HFFc6 (cell line): ENCODE measurements around the gene EXTL1. TPM values are rescaled to one million over a fixed set of nuclear protein-coding genes. Genes with fewer than 3 reads are reported as not detected.

Experiments
- DNase-seq: peaks from one replicate; pipeline ENCODE4 v3.0.0-alpha.2; 2018
- H3K27ac Mint-ChIP-seq: 2 replicates; pipeline ENCODE4 v1.8.0; 2020; ENCODE audit warnings: mild to moderate bottlenecking, mixed read lengths
- H3K27me3 Mint-ChIP-seq: 2 replicates; pipeline ENCODE4 v1.8.0; 2021; ENCODE audit warnings: mild to moderate bottlenecking, moderate library complexity, mixed read lengths; ENCODE audit not compliant: insufficient read depth
- H3K36me3 Mint-ChIP-seq: 2 replicates; pipeline ENCODE4 v1.8.0; 2021; ENCODE audit warnings: low read depth, mixed read lengths
- H3K4me1 Mint-ChIP-seq: 2 replicates; pipeline ENCODE4 v1.8.0; 2020; ENCODE audit warnings: low read depth, mixed read lengths
- H3K4me3 Mint-ChIP-seq: 2 replicates; pipeline ENCODE4 v1.8.0; 2020; ENCODE audit warnings: mild to moderate bottlenecking, moderate library complexity, mixed read lengths
- H3K9me3 Mint-ChIP-seq: 2 replicates; pipeline ENCODE4 v1.8.0; 2020; ENCODE audit warnings: mild to moderate bottlenecking, mixed read lengths
- total RNA-seq, 6 experiments: library from RNA; stranded (reverse); fragmentation: NEBNext Ultra II Directional; extraction: Animal tissue kit (Norgen Biotek cat#: 25700); gene quantifications; 2 replicates in 1 of 6; 3 replicates in 5 of 6; pipeline ENCODE4 v1.2.3, GENCODE V29; 2021
- TF ChIP-seq, protein P1 (sequence below): fragments of 200-600 bp; sonication (generic); IDR thresholded peaks from 2 replicates; pipeline ENCODE4 v1.5.0; 2021; ENCODE audit warnings: antibody characterized with exemption, mild to moderate bottlenecking

EXTL1 gene
- total RNA-seq, 6 experiments from 2014 or later, result 8.1 to 22.9 (median 9.4) TPM

DNA sequence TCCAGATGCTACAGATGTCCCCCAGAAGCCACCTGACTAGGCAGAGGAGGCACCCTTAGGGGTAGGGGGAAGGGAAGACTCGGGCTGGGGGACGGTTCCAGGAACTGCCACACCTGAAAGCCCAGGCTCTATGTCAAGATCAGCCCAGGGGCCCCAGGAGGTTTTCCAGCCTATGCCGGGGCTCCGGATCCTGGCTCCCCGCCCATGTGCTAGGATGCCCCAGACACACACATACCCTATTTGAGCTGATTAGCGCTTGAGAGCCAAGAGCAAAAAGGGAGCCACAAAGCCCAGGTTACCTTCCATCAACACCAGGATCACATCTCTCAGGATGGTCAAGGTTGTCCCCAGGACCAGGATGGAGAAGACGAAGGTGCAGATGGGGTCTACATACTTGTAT lies 19.8 kb downstream of the EXTL1 start:
- Mint-ChIP-seq H3K4me3 (no peak overlapping the region), H3K36me3 (no peaks in the 10 kb centered on the region), H3K9me3 (no peaks in the 10 kb centered on the region), H3K27me3 (peaks cover 44% of the 10 kb centered on the region), H3K4me1 (peaks cover 4% of the 10 kb centered on the region), H3K27ac (no peak overlapping the region)
- DNase-seq, result no peak
- TF ChIP-seq, protein P1, sequence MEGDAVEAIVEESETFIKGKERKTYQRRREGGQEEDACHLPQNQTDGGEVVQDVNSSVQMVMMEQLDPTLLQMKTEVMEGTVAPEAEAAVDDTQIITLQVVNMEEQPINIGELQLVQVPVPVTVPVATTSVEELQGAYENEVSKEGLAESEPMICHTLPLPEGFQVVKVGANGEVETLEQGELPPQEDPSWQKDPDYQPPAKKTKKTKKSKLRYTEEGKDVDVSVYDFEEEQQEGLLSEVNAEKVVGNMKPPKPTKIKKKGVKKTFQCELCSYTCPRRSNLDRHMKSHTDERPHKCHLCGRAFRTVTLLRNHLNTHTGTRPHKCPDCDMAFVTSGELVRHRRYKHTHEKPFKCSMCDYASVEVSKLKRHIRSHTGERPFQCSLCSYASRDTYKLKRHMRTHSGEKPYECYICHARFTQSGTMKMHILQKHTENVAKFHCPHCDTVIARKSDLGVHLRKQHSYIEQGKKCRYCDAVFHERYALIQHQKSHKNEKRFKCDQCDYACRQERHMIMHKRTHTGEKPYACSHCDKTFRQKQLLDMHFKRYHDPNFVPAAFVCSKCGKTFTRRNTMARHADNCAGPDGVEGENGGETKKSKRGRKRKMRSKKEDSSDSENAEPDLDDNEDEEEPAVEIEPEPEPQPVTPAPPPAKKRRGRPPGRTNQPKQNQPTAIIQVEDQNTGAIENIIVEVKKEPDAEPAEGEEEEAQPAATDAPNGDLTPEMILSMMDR, result no peak

DNA sequence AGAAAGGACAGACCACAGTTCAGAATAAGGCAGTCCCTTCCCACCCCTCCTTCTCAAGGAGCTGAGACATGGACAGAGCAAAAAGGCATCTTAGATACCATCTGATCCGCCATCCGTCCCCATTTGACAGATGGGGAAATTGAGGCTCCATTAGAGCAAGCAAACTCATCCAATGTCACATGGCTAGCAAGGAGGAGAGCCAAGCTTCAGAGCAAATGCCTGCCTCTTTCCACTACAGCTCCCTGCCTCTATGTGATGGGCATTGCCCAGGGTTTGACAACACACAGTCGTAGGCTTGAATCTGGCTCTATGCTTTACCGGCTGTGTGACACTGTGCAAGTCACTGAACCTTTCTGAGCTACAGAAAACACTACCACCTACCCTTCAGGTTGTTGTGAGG lies 20.4 kb downstream of the EXTL1 start:
- Mint-ChIP-seq H3K9me3 (no peaks in the 10 kb centered on the region), H3K4me1 (no peaks in the 10 kb centered on the region), H3K27ac (no peak overlapping the region), H3K36me3 (no peaks in the 10 kb centered on the region), H3K4me3 (no peak overlapping the region), H3K27me3 (peaks cover 50% of the 10 kb centered on the region)
- no peak for DNase-seq
- TF ChIP-seq, protein P1, result no peak

DNA sequence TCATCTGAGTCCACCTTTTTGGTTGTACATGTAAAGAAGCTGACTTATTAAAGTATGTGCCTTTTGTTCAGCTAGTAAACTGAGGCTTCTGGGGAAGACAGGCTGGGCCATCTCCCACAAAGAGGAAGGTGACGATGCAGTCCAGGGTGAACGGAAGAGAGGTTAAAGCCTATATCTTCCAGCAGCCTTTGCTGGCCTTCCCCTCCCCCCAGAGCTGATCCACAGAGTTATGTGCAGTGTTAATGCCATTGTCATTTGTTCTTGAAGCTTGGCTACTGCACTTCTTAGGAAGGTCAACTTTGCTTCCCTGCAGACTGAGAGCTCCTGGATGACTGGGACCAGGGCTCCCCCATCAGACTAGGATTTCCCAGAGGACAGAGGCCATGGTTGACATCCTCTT lies 22.2 kb downstream of the EXTL1 start:
- Mint-ChIP-seq H3K36me3 (no peaks in the 10 kb centered on the region), H3K27ac (no peak overlapping the region), H3K9me3 (no peaks in the 10 kb centered on the region), H3K4me3 (no peak overlapping the region), H3K4me1 (no peaks in the 10 kb centered on the region), H3K27me3 (peaks cover 55% of the 10 kb centered on the region)
- DNase-seq, result no peak
- TF ChIP-seq, protein P1, result no peak

DNA sequence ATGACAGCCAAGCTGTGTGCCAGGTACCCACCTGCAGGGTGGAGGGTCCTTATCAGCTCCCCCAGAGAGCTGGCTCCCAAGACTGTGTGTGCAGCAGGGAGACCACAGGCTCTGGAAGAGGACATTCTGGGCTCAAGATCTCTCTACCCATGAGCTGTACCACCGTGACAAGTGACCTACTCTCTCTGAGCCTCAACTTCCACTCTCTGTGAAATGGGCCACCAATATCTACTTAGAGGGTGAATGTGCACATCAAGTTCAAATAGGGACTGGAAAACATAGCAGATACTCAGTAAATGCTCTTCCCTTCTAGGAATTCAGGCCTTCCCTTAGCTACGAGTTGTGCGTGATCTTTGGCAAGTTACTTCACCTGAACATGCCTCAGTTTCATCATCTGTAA lies 22.8 kb downstream of the EXTL1 start:
- TF ChIP-seq, protein P1, result no peak

DNA sequence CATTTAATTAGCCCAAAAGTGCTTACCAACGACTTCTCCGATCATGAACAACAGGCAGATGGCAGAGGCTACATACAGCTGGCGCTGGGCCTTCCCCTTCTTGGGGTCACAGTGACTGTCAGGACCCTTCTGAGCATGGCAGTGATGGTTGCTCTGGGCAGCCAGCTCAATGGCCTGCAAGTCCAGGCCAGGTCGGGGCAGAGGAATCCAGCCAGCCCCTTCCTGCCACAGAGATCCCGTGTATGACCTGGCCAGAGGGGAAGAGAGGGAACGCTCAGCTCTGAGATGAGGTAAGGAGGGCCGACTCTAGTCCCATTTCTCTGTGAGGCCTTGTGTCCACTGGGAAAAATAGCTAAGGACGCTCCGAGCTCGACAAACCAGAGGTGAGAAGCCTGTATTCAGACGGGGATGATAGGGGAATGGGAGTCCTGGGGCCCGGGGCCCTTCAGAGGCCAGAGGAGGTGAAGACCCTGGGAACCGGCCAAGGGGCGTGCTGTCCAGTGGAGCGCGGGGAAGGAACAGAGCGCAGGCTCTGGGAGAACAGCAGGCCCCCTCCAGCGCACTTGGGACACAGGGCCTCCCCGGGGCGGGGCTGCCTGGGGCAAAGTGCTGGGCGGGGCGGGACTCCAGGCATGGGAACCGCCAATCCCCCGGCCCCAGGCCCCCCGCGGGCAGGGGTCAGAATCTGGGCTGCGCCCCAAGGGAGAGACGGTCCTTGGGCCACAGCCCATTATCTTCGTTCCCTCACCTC lies 23.6 kb downstream of the EXTL1 start:
- DNase-seq, result no peak
- H3K27me3 Mint-ChIP-seq, result peaks cover 57% of the 10 kb centered on the region
- no peak overlapping the region for H3K27ac Mint-ChIP-seq
- H3K36me3 Mint-ChIP-seq, result no peaks in the 10 kb centered on the region
- no peaks in the 10 kb centered on the region for H3K9me3 Mint-ChIP-seq
- TF ChIP-seq, protein P1, result no peak
- no peaks in the 10 kb centered on the region for H3K4me1 Mint-ChIP-seq
- H3K4me3 Mint-ChIP-seq, result no peak overlapping the region

More for the DNA sequence above, 22.8 kb downstream of the EXTL1 start:
- Mint-ChIP-seq H3K27ac (no peak overlapping the region), H3K4me1 (no peaks in the 10 kb centered on the region), H3K9me3 (no peaks in the 10 kb centered on the region), H3K27me3 (peaks cover 52% of the 10 kb centered on the region), H3K4me3 (no peak overlapping the region), H3K36me3 (no peaks in the 10 kb centered on the region)
- no peak for DNase-seq
